ENCODE data around the gene ZNF536.

The ZNF536 gene

DNA sequence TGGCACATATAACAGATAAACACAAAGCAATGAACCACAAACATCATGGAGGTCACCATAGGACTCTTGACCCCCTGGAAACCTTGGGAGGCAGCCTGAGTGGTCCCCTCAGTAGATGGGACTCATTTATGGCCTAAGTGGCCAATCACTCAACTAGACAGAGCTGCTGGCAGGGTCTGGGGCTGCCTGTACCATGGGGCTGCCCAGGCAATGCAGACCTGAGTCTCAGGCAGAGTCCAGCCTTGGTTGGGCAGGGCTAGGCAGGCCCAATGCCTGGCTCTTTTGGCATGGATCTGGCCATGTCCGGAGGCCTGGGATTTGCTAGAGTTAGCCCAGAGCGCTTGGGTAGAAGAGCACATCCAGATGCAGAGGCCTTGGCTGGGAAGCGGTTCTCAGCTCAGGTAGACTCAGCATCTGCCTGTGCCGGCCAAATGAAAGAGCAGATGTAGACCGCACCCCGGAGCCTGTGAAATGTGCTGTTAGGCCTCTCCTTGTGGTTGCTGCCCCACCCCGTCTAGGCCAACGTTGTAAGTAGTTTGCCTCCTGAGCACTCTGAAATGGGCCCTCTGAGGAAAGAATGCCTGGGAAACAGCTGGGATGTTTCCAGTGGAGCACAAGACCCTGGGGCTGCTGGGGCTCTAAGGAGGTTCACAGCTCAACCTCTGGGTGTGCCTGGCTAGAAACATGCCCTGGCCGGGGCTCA is 171.2 kb downstream of the ZNF536 start:
- TF ChIP-seq ZNF274 (IDR thresholded peaks at IDR 0.05; ENCODE audit: low read depth, low read length) = no peak
- H3K4me3 ChIP-seq (ENCODE audit: low read length) = no peak overlapping the region

DNA sequence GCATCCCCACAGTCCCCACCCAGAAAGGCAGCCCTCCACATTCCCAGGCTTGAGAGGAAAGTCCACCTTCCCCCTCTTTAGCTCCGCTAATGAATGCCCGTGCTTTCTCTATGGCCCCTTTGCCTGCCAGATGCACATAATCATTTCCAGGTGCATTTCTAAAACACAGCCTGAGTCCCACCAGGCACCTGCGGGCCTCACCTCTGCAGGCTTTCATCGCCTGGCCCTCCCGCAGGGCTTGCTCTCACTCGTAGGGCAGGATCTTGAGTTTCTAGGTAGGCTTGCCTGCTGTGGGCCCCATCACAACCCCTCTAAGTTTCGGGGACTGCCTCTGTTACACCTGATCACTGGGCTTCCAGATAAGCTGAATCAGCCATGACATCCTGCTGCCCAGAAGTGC is 173.6 kb downstream of the ZNF536 start:
- no peak overlapping the region for H3K4me3 ChIP-seq (ENCODE audit: low read length)
- TF ChIP-seq ZNF274 (IDR thresholded peaks at IDR 0.05; ENCODE audit: low read depth, low read length) = no peak

DNA sequence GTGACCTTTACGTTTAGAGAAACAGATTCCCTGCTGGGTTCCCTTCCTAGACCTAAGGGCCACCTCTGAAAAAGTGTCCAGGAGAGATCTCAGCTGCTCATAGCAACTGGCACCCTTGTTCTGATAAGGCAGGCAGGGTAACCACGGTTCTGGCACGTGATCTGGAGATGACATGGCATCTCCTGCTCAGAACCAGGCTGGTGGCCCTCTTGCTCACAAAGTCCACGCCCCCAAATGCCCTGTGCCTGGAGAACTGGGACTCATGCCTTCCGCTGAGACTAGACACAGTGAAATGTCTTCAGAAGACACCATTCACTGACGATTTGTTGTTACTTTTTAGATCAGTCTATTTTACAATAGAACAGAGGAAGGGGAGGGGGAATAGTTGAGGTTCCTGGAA is 174.1 kb downstream of the ZNF536 start:
- no peak for TF ChIP-seq ZNF274 (IDR thresholded peaks at IDR 0.05; ENCODE audit: low read depth, low read length)
- no peak overlapping the region for H3K4me3 ChIP-seq (ENCODE audit: low read length)

DNA sequence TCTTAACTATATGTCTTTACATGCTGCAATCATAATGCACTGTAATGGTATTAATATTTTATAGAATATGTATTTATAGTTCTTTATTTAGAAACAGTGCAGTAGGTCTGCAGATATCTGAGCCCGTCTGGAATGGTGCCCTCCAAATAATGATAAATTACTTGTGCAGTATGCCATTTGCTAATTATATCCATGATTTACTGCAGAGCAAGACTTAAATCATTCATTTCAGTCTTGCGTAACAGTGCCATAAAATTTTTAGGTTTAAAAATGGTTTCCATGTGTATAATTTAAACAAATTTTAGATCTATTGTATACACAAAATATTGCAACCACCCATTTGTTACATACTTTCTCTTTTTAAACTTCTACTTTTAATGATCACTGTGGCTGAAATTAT is 175.1 kb downstream of the ZNF536 start:
- TF ChIP-seq ZNF274 (IDR thresholded peaks at IDR 0.05; ENCODE audit: low read depth, low read length) = no peak
- H3K4me3 ChIP-seq (ENCODE audit: low read length) = no peak overlapping the region

DNA sequence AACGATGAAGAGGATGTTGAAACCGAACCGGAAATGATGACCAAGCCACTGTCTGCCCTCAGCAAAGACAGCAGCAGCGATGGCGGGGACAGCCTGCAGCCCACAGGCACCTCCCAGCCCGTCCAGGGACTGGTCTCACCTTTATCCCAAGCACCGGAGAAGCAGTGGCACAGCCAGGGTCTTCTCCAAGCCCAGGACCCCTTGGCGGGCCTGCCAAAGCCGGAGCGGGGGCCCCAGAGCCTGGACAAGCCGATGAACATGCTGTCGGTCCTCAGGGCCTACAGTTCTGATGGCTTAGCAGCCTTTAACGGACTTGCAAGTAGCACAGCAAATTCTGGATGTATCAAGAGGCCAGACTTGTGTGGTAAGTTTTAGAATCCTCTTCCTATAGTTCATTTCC is 177.0 kb downstream of the ZNF536 start:
- H3K4me3 ChIP-seq (ENCODE audit: low read length) = no peak overlapping the region
- TF ChIP-seq ZNF274 (IDR thresholded peaks at IDR 0.05; ENCODE audit: low read depth, low read length) = no peak

DNA sequence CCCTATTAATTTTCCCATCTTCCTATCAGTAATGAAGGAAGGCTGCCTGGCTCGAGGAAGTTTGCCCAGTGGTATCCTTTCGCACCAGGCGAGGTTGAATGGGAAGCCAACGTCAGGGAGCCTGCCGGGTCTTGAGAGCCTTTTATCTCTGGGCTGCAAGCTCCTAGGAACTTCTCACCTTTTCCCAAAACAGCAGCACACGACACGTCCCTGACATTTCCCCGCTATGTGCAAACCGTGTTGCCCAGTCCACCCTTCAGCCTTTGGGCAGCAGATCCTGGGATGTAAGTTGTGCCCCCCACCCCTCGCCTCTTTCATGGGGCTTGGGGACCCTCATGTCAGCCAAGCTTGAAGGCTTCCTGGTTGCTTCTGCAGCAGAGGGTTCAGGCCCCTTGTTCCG is 179.1 kb downstream of the ZNF536 start:
- no peak overlapping the region for H3K4me3 ChIP-seq (ENCODE audit: low read length)
- TF ChIP-seq ZNF274 (IDR thresholded peaks at IDR 0.05; ENCODE audit: low read depth, low read length) = no peak

DNA sequence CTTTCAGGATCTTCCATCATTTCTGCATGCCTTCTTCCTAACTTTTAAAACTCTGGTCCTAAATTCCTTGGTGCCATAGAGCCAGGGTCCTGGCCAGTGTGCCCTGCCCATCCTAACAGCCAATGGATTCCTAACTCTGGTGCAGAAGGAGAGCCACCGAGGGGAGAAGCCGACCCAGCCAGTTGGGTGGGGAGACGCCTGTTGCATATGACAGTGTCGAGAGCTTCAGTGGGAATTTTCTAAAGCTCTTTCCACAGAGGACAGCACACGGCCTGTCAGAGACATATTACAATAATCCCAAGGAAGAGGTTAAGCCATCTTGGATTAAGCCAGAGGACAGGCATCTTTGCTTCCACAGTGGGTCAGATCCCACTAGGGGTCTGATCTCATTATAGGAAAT is 180.4 kb downstream of the ZNF536 start:
- no peak for TF ChIP-seq ZNF274 (IDR thresholded peaks at IDR 0.05; ENCODE audit: low read depth, low read length)
- no peak overlapping the region for H3K4me3 ChIP-seq (ENCODE audit: low read length)

DNA sequence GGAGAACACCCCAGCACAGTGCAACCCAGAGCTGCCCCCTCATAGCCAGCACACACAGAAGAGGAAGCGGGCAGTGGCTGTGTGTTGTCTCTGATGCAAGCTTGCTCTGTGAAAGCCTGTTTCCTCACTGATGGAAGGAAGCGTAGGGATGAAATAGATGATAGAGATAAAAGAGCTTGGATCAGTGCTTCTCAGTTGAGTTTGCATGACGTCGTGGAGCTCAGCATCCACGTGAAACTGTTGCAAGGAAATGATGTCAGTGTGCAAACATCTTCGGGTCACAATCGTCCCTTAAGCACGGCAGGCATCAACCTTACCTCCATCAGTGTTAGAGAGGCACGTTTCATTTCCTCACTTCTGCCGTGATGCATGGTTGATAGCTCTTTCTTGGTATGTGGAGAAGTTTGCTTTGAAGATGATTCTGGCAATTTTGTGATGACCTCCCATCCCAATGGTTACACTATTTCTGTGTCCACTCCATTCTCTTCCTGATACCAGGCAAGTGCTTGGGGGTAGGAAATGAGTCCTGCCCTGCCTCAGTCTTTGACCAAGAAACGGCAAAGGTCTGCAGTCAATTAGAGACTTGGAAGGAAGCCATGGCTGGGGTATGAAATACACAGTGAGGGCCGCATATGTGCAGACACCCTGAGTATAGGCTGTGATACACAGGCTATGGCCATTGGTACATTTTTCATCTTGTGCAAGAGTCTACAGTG is 183.0 kb downstream of the ZNF536 start:
- H3K4me3 ChIP-seq (ENCODE audit: low read length) = no peak overlapping the region
- no peak for TF ChIP-seq ZNF274 (IDR thresholded peaks at IDR 0.05; ENCODE audit: low read depth, low read length)

DNA sequence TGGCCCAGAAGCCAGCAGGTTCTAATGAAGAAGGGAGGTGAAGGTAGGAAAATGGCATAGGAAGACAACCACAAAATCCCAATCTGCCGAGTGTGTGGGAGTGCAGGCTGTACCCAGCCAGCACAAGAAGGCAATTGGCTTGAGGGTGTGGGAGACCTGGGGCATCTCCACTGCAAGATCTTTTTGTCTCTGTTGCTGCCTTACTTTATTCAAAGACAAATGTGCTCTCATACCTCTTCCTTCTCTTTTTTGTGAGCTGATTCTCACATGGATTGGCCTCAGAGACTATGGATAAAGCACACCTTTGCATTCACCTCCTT is 183.6 kb downstream of the ZNF536 start:
- no peak overlapping the region for H3K4me3 ChIP-seq (ENCODE audit: low read length)
- no peak for TF ChIP-seq ZNF274 (IDR thresholded peaks at IDR 0.05; ENCODE audit: low read depth, low read length)

DNA sequence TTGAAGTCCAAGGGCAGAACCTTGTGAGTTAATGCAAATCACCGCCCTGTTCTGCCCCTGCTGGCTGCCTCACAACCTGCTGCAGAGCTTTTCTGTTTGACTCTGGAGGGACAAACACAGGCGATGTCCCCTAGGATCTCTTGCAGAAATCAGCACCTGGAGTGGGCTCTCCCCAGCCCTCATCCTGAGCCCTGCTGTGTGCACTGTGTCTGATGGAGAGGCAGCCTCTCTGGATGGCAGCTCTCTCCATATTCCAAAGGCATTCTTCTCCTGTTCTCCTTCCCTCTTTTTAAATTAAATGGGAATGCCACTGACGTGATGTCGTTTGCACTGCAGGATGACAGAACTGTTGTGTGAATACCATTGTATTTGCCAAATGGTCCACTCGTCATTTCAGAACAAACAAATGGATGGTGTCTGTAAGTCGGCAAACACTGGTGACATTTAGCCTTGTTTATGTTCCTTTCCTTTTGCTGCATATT is 184.1 kb downstream of the ZNF536 start:
- TF ChIP-seq ZNF274 (IDR thresholded peaks at IDR 0.05; ENCODE audit: low read depth, low read length) = no peak
- H3K4me3 ChIP-seq (ENCODE audit: low read length) = no peak overlapping the region

DNA sequence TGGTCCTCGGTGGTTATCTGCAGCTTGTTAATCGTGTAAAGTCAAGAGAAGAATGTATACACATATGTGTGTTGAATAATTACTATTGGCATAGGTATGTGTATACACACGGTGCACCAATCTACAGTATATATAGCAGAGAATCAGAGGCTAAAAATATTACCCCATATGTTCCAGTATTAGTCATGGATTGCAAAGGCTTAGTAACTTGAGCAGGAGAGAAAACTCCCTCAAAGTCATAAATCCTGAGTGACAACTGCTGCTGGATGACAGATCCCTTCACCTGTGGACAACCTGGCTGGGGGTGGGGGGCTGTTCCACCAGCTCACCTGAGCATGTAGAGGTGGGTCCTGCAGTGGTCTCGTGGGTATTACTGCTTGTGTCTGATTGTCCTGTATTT is 185.0 kb downstream of the ZNF536 start:
- no peak overlapping the region for H3K4me3 ChIP-seq (ENCODE audit: low read length)
- no peak for TF ChIP-seq ZNF274 (IDR thresholded peaks at IDR 0.05; ENCODE audit: low read depth, low read length)

DNA sequence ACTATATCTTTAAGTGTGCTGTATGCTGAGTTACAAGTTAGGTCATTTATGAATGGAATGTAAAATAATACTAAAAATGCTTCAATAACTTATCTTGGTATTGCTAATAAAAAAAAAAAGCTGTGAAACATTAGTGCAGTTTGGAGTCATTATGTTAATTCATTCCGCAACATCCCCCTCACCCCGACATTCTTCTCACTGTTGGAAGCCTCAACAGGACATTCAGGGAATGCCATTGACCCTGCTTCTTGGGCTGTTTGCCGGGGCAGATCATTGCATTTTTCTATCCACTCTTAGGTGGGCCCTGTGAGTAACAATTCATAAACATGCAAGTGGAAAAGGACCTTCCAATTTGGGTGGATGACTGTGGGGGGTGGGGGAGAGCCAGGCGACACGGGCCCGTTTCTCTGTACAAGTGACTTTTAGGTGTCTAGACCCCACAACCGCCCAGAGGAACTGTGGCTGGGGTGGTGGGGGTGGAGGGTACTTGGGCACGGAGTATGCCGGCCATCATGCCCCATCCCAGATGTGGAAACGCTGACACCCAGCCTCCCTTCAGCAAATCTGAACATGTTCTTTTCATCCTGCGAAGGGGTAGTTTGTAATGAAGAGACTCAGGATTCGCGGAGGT is 185.9 kb downstream of the ZNF536 start:
- TF ChIP-seq ZNF274 (IDR thresholded peaks at IDR 0.05; ENCODE audit: low read depth, low read length) = no peak
- H3K4me3 ChIP-seq (ENCODE audit: low read length) = no peak overlapping the region

DNA sequence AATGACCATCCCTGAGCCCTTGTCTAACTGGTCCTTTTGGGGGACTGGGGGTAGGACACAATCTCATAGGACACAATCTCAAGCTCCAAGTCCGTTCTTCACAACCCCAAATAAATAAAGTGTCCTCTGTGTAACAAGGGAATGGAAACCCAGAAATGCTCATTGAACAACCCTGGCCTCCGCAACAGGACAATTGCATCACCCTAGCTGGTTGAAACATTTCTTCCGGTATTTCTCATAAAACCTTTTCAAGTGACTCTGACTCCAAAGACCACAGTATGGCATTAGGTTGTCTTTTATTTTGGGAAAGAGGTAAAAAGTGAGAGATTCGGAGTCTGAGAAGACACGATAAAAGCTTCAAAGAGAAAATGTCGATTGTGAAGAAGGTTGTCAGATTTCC is 186.6 kb downstream of the ZNF536 start:
- no peak overlapping the region for H3K4me3 ChIP-seq (ENCODE audit: low read length)
- TF ChIP-seq ZNF274 (IDR thresholded peaks at IDR 0.05; ENCODE audit: low read depth, low read length) = no peak

DNA sequence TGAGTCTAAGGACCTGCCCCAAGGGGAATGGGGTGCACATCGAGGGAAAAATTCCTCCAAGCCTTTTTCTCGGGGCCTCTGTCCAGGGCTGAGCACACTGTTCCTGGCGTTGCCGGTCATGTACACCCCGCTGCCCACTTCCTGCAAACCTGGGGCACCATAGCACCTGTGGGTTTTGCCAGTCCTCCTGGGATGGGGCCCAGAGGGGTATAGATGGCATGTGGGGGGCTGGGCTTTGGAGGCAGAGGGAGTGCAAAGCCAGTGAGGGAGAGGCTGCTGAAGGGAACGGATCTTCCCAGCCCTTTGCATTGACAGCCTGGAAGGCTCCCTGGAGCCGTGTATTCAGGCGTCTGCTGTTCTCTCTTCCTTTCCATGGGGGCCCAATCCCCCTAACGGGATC is 187.3 kb downstream of the ZNF536 start:
- TF ChIP-seq ZNF274 (IDR thresholded peaks at IDR 0.05; ENCODE audit: low read depth, low read length) = no peak
- no peak overlapping the region for H3K4me3 ChIP-seq (ENCODE audit: low read length)

DNA sequence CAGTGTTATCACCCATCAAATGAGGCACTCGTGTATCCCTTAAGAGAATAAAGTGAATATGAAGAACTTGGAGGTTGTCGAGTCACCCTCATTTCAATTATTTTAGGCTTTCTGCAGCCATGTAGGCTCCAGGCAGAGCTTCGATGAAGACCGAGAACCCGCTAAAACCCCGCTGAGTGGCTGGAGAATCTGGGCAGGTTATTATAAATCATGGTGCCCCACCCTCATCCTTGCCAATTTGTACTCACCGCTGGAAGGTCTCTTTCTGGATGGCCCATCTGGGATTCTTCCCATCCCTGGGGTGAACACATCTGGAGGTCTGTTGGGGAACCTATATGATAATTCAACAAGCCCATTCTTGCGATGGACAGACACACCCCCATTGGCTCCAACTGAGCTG is 190.8 kb downstream of the ZNF536 start:
- TF ChIP-seq ZNF274 (IDR thresholded peaks at IDR 0.05; ENCODE audit: low read depth, low read length) = no peak
- H3K4me3 ChIP-seq (ENCODE audit: low read length) = no peak overlapping the region

Data from GM08714 (cell line).